Lung (tissue), 12 donors: Measurements from ENCODE around the gene FARP1. TPM values are rescaled to one million over a fixed set of nuclear protein-coding genes. Genes with fewer than 3 reads are reported as not detected.

Experiments
- ATAC-seq: fragments of 200-7000 bp; cut with Tn5 transposase; one replicate; pipeline ENCODE4 v1.9.1; 2020; ENCODE audit warnings: moderate number of reproducible peaks; ENCODE audit not compliant: insufficient read depth, low FRiP score
- DNase-seq, 3 donors: peaks; one replicate each; pipeline ENCODE4 v3.0.0-alpha.2; 2013 to 2017
- H3K27ac ChIP-seq, 2 donors: one replicate each; pipeline ENCODE4 v1.5.1; 2013; ENCODE audit warnings: mild to moderate bottlenecking in 2 of 2, moderate library complexity in 2 of 2, control low read depth in 1 of 2, inconsistent platforms in 1 of 2, low read depth in 1 of 2, low read length in 1 of 2
- H3K27me3 ChIP-seq, 3 donors: one replicate each; pipeline ENCODE4 v1.5.1; 2013; ENCODE audit warnings: low read length in 2 of 3; ENCODE audit not compliant: control insufficient read depth in 3 of 3, insufficient read depth in 3 of 3
- H3K36me3 ChIP-seq, 4 donors: one replicate each; pipeline ENCODE4 v1.5.1; 2013; ENCODE audit warnings: low read length in 4 of 4, mild to moderate bottlenecking in 1 of 4, moderate library complexity in 1 of 4; ENCODE audit not compliant: control insufficient read depth in 4 of 4, insufficient read depth in 4 of 4
- H3K4me1 ChIP-seq, 5 donors: one replicate each; pipeline ENCODE4 v1.5.1; 2013; ENCODE audit warnings: low read length in 5 of 5, mild to moderate bottlenecking in 2 of 5, moderate library complexity in 1 of 5; ENCODE audit not compliant: control insufficient read depth in 5 of 5, insufficient read depth in 5 of 5
- H3K4me3 ChIP-seq: one replicate; pipeline ENCODE4 v1.5.1; 2013; ENCODE audit warnings: mild to moderate bottlenecking, control low read depth, moderate library complexity
- H3K9ac ChIP-seq, 2 donors: one replicate each; pipeline ENCODE4 v1.5.1; 2013; ENCODE audit warnings: low read length in 2 of 2, control low read depth in 1 of 2; ENCODE audit not compliant: insufficient read depth in 1 of 2
- H3K9me3 ChIP-seq, 4 donors: one replicate each; pipeline ENCODE4 v1.5.1; 2013; ENCODE audit warnings: low read length in 3 of 4, mild to moderate bottlenecking in 1 of 4, moderate library complexity in 1 of 4; ENCODE audit not compliant: control insufficient read depth in 4 of 4, insufficient read depth in 3 of 4
- WGBS, 2 donors: extraction: QIAGEN DNeasy Blood & Tissue Kit; methylation state at CpG; one replicate each; pipeline ENCODE4 v1.1.7; 2013; 5-methylcytosine and 5-hydroxymethylcytosine counted together
- polyA plus RNA-seq, 2 donors: library from polyadenylated mRNA; stranded (reverse); fragments of 200-250 nt; gene quantifications; one replicate each; pipeline ENCODE4 v1.2.1, GENCODE V29; 2013
- total RNA-seq, 2 donors: library from RNA; depleted of rRNA in 1 of 2; stranded (reverse); fragments of >200 nt in 1 of 2; gene quantifications; one replicate each; pipeline ENCODE4 v1.2.1, GENCODE V29; 2014 to 2021
- TF ChIP-seq, protein P1 (sequence below): IDR thresholded peaks from 2 replicates; pipeline ENCODE4 v1.5.1; 2012; ENCODE audit warnings: mild to moderate bottlenecking; ENCODE audit errors: control extremely low read depth, extremely low read depth
- donor health status: control.
- donor health status: control.
- donor health status: Bipolar disorder and iron deficiency.
- donor health status: healthy.
- donor health status: DM: yes; HTN: yes; CAD: no.

Gene FARP1
- total and polyA plus RNA-seq, 4 donors = 20.8 to 102 (median 54.4) TPM

DNA sequence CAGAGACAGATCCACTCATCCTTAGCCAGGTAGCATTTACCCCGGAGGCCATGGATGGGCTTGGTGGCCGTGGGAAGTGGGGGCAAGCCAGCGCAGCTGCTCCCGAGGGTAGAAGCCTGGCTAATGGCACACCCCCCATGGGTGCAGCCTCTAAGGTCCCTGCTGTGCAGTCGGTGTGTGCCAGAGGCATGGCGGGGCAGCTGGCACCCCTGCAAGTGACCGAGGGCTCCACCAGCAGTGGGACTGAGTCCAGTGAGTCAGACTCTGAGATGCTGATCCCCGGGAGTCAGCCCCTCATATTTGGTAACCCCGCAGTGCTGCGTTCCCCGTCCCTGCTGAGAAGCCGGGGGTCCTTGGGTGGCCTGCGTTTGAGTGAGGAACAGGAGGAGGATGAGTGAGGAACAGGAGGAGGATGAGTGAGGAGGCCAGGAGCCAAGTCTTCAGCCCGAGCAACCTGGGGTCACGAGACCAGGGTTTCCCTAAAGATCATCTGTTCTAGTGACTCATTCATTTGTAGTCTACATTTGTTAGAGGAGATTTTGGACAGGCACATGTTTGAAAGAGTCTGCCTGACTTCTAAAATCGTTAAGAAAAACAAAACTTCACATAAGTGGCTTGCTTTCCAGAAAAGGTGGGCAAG, 253.3 kb downstream of the FARP1 start:
- ATAC-seq = no peak
- Histone ChIP-seq H3K4me1 (peaks cover 0 to 31% (median 18%) of the 10 kb centered on the region in 5 donors), H3K9ac (no peak overlapping the region), H3K27me3 (no peaks in the 10 kb centered on the region), H3K27ac (no peak overlapping the region), H3K9me3 (no peaks in the 10 kb centered on the region), H3K4me3 (no peak overlapping the region), H3K36me3 (peaks cover 0 to 20% (median 15%) of the 10 kb centered on the region in 4 donors)
- no peak for DNase-seq
- TF ChIP-seq, protein P1, sequence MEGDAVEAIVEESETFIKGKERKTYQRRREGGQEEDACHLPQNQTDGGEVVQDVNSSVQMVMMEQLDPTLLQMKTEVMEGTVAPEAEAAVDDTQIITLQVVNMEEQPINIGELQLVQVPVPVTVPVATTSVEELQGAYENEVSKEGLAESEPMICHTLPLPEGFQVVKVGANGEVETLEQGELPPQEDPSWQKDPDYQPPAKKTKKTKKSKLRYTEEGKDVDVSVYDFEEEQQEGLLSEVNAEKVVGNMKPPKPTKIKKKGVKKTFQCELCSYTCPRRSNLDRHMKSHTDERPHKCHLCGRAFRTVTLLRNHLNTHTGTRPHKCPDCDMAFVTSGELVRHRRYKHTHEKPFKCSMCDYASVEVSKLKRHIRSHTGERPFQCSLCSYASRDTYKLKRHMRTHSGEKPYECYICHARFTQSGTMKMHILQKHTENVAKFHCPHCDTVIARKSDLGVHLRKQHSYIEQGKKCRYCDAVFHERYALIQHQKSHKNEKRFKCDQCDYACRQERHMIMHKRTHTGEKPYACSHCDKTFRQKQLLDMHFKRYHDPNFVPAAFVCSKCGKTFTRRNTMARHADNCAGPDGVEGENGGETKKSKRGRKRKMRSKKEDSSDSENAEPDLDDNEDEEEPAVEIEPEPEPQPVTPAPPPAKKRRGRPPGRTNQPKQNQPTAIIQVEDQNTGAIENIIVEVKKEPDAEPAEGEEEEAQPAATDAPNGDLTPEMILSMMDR = no peak
- WGBS, 2 donors = 91 to 93% methylated on average over 16 of the region's 16 CpGs

DNA sequence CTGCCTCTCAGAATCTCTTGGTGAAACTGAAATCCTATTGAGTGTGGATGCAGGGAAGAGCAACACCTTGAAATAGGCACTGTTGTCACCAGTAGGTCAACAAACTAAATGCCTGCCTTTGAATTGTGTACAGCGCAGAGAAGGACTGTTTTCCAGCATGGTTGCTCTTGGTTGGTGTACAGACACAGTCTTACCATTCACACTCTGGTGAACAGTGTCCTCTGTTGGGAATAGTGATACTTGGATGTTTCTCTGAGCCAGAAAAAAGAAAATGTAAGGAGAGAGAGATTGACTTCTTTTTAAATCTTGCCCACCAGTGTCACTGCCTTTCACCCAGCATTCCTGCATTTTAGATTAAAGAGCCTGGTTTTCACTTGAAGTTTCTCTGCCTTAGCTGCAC, 254.3 kb downstream of the FARP1 start:
- peaks cover 0 to 19% (median 12%) of the 10 kb centered on the region in 4 donors for H3K36me3 ChIP-seq
- no peaks in the 10 kb centered on the region for H3K27me3 ChIP-seq
- no peak overlapping the region for H3K4me3 ChIP-seq
- H3K4me1 ChIP-seq = peaks cover 0 to 35% (median 18%) of the 10 kb centered on the region in 5 donors
- ATAC-seq (no peak), DNase-seq (peak in 2 of 3 donors; percentile 59 to 68)
- TF ChIP-seq, protein P1 = no peak
- no peaks in the 10 kb centered on the region for H3K9me3 ChIP-seq
- no peak overlapping the region for H3K27ac ChIP-seq
- no peak overlapping the region for H3K9ac ChIP-seq
- 94 to 96% methylated on average over 1 of the region's 1 CpG for WGBS, 2 donors

DNA sequence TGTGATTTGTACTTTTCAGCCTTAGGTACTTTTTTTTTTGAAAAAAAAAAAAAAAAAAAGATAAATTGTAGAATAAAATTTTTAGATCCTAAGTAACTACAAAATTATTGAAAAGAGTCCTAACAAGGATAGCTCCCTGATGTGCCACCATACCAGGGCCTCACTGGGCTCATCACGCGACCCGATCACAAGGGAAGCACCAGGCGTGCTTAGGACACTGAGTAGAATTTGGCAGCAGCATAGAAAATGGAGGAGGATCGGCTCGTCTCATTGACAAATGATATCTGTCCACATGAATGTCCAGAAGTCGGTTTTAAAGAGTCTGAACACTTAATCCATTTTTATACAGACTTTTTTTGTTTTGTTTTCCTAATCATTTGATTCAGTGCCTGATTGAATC, 255.0 kb downstream of the FARP1 start:
- no peak for DNase-seq
- no peaks in the 10 kb centered on the region for H3K9me3 ChIP-seq
- TF ChIP-seq, protein P1 = no peak
- H3K27ac ChIP-seq = no peak overlapping the region
- 88 to 93% methylated on average over 7 of the region's 7 CpGs for WGBS, 2 donors
- ATAC-seq = no peak
- H3K27me3 ChIP-seq = no peaks in the 10 kb centered on the region
- peaks cover 0 to 19% (median 12%) of the 10 kb centered on the region in 4 donors for H3K36me3 ChIP-seq
- H3K9ac ChIP-seq = no peak overlapping the region
- peaks cover 0 to 35% (median 18%) of the 10 kb centered on the region in 5 donors for H3K4me1 ChIP-seq
- H3K4me3 ChIP-seq = no peak overlapping the region
